GM18499 (cell line): ENCODE results near the gene F2RL2.
"Not testable (repeated sequence)": the region's sequence is repeated elsewhere in the genome, so short reads cannot be mapped to it uniquely, and the experiment has no call there.

Experiments
- ATAC-seq: cut with Tn5 transposase; IDR thresholded peaks from one replicate; pipeline ENCODE4 v1.9.1; 2021; ENCODE audit warnings: moderate number of reproducible peaks; ENCODE audit not compliant: insufficient read depth, unreplicated experiment

The F2RL2 gene

GRCh38 chr5:76625087-76625815, 2.0 kb upstream of the F2RL2 start:
- ATAC-seq, result no peak

GRCh38 chr5:76622076-76622475, 1.1 kb downstream of the F2RL2 start:
- no peak for ATAC-seq

DNA sequence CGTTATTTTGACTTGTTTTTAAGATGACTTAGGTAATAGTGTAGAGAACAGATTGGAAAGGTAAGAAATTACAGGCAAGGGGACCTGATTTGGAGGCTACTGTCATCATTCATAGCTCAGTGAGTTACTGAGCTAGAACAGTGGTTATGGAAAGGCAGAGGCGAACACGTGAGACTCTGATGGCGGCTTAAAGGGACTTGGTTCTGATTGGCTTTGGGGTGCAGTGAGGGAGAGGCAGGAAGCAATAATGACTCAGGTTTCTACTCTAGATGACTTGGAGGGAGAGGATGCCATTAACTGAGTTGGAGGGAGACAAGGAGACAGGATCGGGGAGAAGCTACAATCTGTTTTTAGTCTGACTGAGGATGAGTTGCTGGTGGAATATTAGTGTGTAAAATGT, 3.0 kb downstream of the F2RL2 start:
- no peak for ATAC-seq

GRCh38 chr5:76617675-76618074, 5.5 kb downstream of the F2RL2 start:
- ATAC-seq, result no peak

GRCh38 chr5:76617229-76617628, 6.0 kb downstream of the F2RL2 start:
- no peak for ATAC-seq

GRCh38 chr5:76616206-76616605, 7.0 kb downstream of the F2RL2 start:
- ATAC-seq, result no peak

DNA sequence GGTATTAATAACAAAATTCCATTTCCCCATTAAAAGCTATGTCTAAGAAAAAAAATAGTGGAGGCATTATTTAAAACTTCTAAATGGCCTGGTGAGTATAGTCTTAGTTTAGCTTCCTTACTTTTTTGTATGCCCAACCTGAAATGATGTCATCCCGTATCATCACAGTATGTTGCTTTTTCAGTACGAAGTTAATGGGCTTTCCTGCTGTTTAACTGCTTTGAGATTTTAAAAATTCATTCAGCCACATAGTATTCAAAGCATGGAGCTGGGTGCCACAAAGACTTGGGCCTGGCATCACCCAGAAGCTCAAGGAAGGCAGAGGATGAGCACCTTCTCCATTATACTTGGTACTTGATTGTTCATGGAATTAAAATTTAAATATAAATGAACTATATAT, 7.4 kb downstream of the F2RL2 start:
- ATAC-seq, result no peak

GRCh38 chr5:76612942-76613341, 10.3 kb downstream of the F2RL2 start:
- ATAC-seq, result no peak

DNA sequence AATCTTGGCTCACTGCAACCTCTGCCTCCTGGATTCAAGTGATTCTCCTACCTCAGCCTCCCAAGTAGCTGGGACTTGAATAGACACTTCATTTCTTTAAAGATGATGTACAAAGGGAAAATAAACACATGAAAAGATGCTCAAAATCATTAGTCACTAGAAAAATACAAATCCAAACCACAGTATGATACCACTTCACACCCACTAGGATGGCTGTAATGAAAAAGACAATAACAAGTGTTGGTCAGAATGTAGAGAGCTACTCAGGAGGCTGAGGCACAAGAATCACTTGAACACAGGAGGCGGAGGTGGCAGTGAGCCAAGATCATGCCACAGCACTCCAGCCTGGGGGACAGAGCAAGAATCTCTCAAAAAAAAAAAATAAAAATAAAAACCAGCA, 13.0 kb downstream of the F2RL2 start:
- ATAC-seq, result no peak

GRCh38 chr5:76608833-76609232, 14.4 kb downstream of the F2RL2 start:
- no peak for ATAC-seq

DNA sequence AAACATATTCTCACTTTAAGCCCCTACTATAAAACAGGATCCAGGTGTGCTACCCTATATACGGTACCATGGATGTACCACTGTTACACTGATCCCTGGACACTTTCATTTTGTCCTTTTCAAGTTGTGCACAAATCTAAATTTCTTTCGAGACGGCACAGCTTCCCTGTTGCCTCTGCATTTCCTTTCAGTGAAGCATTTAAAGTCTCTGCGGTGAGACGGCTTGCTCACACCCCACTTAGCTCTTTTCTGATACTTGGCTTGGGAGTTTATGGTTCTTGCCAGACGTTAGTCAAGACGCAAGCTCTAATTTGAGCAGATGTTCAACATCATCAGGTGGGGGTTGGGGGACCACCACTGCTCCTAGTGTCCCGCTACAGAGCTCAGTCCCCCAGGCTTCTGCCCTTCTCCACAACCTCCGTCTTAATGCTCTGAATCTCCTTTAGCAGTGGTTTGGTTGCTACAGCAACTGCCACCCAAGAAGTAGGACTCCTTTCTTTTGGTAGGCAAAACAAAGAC, 15.8 kb downstream of the F2RL2 start:
- no peak for ATAC-seq

GRCh38 chr5:76606701-76607100, 16.5 kb downstream of the F2RL2 start:
- no peak for ATAC-seq

DNA sequence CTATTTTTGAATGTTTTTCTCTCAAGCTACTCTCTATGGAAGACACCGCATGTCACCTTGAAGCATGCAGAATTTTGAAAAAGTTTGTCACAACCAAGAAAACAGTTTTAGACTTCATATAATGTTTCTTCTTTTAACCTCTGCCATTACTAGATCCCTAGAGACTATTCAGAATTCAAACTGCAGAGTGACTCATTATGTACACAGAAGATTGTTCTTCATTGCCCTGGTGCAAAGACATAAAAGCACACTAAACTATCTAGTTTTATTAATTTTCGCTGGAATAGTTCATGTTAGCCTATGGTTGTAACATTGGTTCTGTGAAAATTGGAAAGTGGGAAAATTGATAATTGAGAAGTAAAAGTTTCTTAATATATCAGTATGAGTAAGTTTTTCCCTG, 18.4 kb downstream of the F2RL2 start:
- no peak for ATAC-seq

GRCh38 chr5:76603991-76604390, 19.2 kb downstream of the F2RL2 start:
- ATAC-seq, result not testable (repeated sequence)

DNA sequence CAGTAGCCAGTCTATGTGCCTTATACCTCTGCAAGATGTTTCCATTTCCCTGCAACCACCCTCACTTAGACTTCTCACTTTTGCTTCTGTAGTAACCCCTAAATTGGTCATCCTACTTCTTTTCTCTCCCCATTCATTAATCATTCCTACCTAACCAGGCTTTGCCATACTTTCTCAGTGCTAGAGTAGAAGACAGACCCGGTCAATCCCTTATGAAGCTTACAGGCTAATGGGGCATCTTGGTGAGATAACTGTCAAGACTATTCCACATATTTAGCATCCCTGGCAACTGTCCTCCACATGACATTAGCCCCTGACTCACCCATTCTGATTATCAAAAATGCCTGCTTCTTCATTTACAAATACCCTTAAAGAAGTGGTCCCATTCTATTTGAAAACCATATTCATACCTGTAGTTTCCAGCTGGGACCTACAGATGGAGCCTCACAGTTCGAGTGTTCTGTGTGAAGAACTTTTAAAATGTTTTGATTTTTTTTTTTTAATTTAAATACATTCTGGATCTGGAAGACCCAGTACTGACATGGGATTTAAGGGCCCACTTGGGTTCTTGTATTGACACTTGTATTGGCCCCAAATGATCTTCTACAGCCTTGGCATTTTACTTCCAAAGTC, 21.0 kb downstream of the F2RL2 start:
- ATAC-seq, result no peak

DNA sequence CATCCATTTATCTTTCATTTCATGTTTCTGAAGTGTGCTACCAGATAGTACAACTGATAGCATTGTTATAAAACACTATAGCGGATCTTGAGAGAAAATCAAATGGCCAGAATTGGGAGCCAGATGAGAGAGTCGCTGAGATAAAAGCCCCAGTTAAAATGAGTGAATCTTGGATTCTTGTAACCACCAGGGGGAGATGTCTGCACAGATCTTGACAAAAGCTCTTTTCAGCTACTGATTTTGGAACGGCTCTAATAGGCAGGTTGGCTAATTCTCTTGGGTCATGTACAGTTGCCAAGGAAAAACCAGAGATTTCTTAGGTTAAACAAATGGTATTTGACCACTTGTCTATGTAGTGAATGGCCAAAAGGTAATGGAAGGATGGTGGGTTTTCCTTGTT, 21.7 kb downstream of the F2RL2 start:
- ATAC-seq, result no peak

DNA sequence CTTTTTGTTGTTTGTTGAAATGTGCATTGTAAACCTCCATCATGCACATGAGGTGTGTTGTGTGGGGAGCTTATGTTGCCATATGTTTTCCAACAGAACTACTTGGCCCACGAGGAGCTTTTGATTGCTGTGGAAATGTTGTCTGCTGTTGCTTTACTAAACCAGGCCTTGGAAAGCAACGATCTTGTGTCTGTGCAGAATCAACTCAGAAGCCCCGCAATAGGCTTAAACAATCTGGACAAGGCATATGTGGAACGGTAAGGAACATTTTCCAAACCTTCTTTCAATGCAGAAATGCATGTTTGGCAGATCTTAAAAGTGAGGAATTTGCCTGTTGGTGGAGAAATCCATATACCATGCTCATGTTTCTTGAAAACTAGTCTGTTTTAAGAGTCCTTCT, 22.5 kb downstream of the F2RL2 start:
- no peak for ATAC-seq

- ATAC-seq, result no peak
These were observed 24.7 kb downstream of the F2RL2 start for GRCh38 chr5:76598531-76598930.

DNA sequence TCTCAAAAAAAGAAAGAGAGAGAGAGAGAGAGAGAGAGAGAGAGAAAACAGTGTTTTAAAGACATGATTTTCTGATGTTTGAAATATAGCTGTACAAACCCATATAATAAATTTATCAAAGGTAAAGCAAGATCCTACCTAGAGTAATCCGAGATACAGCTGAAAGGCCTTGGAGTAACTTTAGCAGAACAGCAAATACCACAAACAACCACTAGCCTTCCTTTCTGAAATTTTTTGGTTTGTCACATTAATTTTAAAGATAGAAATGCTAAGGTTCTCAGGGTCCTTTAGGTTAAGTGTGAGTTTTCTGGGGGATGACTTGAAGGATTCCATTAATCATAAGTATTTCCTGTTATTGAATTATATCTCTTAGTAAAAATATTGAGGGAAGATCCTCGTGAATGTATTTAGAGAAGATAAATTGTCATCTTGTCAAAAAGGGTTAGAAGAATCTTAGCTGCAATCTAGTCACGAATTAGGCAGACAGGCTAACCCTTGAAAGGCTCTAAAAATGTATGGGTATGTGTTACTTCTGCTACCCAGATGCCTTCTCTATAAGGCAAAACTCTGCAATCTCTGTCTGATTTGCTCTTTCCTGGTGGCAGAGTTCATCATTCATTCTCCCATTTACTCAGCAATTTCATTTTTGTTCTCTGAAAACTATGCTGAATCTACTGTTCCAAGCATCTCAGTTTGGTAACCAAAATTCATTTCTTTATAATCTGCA, 27.3 kb downstream of the F2RL2 start:
- no peak for ATAC-seq

DNA sequence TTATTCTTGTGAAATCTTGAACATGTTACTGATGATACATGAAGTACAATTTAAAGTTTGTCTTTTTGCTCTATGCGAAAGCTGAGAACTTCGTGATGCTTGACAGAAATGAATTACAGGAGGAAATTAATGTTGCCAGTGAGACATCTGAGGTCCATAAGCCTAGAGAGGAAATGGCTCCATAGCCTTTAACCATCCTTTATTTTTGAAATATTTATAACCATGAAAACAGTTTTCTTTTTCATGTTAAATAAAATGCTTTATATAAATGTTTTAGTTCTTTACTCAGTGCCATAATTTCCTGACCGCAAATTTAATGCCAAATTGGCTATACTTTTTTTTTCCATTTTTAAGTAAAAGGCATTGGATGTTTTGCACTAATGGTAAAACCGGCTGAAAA, 29.1 kb downstream of the F2RL2 start:
- no peak for ATAC-seq

- no peak for ATAC-seq
These were observed 30.5 kb downstream of the F2RL2 start for GRCh38 chr5:76592692-76593091.
